HepG2 (cell line): ENCODE data around the gene MLX. TPM values are rescaled to one million over a fixed set of nuclear protein-coding genes. Genes with fewer than 3 reads are reported as not detected.

Experiments
- CCDC6 ChIP-seq: sonication (generic); formaldehyde crosslinking; IDR thresholded peaks from 2 replicates; pipeline ENCODE4 v1.8.1; 2022; ENCODE audit warnings: mild to moderate bottlenecking, missing genetic modification reagents, moderate library complexity
- DMAP1 ChIP-seq: IDR thresholded peaks from 2 replicates; pipeline ENCODE4 v1.6.1; 2016
- GABPB1 ChIP-seq: IDR thresholded peaks from 2 replicates; pipeline ENCODE4 v1.6.1; 2016; ENCODE audit warnings: mild to moderate bottlenecking, missing genetic modification reagents, moderate library complexity, missing compliant biosample characterization
- NPAS2 ChIP-seq: sonication (generic); formaldehyde crosslinking; IDR thresholded peaks from 2 replicates; pipeline ENCODE4 v1.8.0; 2022; ENCODE audit warnings: mild to moderate bottlenecking, missing genetic modification reagents, borderline replicate concordance
- SIX4 ChIP-seq: sonication (generic); formaldehyde crosslinking; IDR thresholded peaks from 2 replicates; pipeline ENCODE4 v1.4.0; 2020; ENCODE audit warnings: missing genetic modification reagents
- ZBTB38 ChIP-seq: sonication (generic); formaldehyde crosslinking; IDR thresholded peaks from 2 replicates; pipeline ENCODE4 v1.5.1; 2020; ENCODE audit warnings: mild to moderate bottlenecking, missing genetic modification reagents
- ZNF687 ChIP-seq: sonication (generic); formaldehyde crosslinking; IDR thresholded peaks from 2 replicates; pipeline ENCODE4 v1.5.1; 2020; ENCODE audit warnings: mild to moderate bottlenecking, missing genetic modification reagents, moderate library complexity
- ZUFSP ChIP-seq: sonication (generic); formaldehyde crosslinking; IDR thresholded peaks from 2 replicates; pipeline ENCODE4 v1.9.0; 2021; ENCODE audit warnings: missing genetic modification reagents, mild to moderate bottlenecking, borderline replicate concordance
- polyA plus RNA-seq, 8 experiments: library from polyadenylated mRNA; depleted of rRNA in 3 of 8; stranded (reverse) in 7 of 8; unstranded in 1 of 8; fragments of >200 nt; fragmentation: Illumina TruSeq in 4 of 8; extraction: Trizol in 4 of 8; gene quantifications; 2 replicates each; pipeline versions ENCODE4 v1.2.1 to v1.2.3, GENCODE V29; 2011 to 2016; ENCODE audit warnings: low read depth in 4 of 8, missing spikeins in 1 of 8, mixed read lengths in 1 of 8; ENCODE audit not compliant: insufficient read depth in 1 of 8
- total RNA-seq, 5 experiments: library from RNA; depleted of rRNA; stranded (reverse); fragments of >200 nt; fragmentation: Illumina TruSeq; extraction: Trizol; gene quantifications; 2 replicates each; pipeline ENCODE4 v1.2.3, GENCODE V29; 2016; ENCODE audit warnings: low read depth in 1 of 5

Gene MLX
- total and polyA plus RNA-seq, 2 of the 13 experiments (the other 11 are each of a cell fraction or from before 2014, with no cell fraction given), result 38.9 to 74.4 TPM

GRCh38 chr17:42543190-42544079 lies 23.5 kb upstream of the MLX start (continued):
- no peak for TF ChIP-seq ZUFSP (CRISPR knock-in tag)
- TF ChIP-seq DMAP1, result no peak
- TF ChIP-seq NPAS2 (CRISPR knock-in tag), result 0 out of 2 replicates have a peak, but pooled peaks have one; percentile 6
- peak; percentile 63 for TF ChIP-seq ZNF687 (CRISPR knock-in tag)
- no peak for TF ChIP-seq CCDC6 (CRISPR knock-in tag)
- TF ChIP-seq SIX4 (CRISPR knock-in tag), result no peak
- peak; percentile 98 for TF ChIP-seq ZBTB38 (CRISPR knock-in tag)
- TF ChIP-seq GABPB1 (CRISPR knock-in tag), result peak; percentile 14; the same call in 1 of the 2 replicates
- TF ChIP-seq, all 625 proteins: peak for 19
